CD4-positive, alpha-beta T cell treated with Interleukin-15 for 1 hour (primary cell): ENCODE data around the gene LITAFD.
"Not testable (repeated sequence)": the region's sequence is repeated elsewhere in the genome, so short reads cannot be mapped to it uniquely, and the experiment has no call there.

Experiments used
- DNase-seq: peaks from one replicate; pipeline ENCODE4 v3.0.0-alpha.2; 2020

Gene LITAFD

DNA sequence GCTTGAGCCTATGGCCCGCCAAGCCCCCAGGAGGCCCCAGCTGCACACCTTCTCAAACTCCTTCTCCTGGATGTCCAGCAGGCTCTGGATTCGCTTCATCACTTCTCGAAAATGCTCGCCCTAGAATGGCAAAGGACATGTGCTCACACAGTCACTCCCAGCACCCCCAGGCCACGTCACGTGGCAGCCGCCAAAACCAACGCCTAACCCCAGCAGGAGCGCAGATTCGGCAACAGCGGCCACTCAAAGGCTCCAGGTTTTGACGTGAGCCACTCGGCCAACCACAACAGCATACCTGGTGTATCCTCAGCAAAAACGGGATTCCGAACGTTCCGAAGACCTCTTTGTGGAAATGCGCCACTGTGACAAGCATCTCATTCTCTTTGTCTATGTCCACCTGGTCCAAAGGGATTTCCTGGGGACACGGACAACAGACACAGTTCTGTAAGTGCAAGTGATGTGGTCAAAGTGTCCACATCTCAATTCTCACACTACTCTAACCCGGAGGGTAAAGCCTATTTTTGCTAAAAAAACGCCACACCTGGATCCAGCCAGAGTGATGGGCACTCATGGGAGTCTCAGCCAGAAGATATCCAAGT lies 12.7 kb downstream of the LITAFD start:
- DNase-seq, result no peak

DNA sequence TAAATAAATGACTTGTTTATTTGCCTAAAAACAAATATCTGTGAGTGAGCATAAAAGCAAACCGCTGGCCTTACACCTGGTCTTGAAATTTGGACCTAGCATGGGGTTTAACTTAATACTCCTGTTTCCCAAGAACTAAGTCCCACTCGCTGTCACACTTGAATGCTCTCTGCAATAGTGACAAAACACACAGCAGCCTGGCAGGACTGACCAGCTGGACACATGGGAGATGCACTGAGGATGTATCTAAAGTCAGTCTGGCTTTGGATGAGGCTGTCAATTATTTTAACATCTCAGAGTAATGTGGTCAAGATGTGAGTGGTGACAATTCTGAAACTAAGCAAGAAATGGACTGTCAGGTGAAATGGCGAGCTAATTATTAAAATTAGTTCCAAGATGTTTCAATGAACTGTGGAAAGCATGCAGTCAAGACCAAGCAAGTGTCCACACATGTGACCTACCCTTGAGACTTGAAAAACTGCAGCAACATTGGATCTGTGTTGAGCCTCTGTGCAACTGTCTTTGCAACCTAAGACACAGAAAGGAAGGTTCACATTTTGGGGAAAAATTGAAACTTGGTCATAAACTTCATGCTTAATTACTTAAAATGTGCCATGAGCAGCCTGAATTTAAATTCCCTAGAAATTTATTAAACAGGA lies 16.6 kb downstream of the LITAFD start:
- DNase-seq, result no peak

- no peak for DNase-seq
These were observed 17.7 kb downstream of the LITAFD start for GRCh38 chr16:8899709-8900317.

GRCh38 chr16:8900343-8900742 lies 18.2 kb downstream of the LITAFD start:
- DNase-seq, result no peak

- DNase-seq, result no peak
These were observed 19.2 kb downstream of the LITAFD start for GRCh38 chr16:8901320-8901861.

DNA sequence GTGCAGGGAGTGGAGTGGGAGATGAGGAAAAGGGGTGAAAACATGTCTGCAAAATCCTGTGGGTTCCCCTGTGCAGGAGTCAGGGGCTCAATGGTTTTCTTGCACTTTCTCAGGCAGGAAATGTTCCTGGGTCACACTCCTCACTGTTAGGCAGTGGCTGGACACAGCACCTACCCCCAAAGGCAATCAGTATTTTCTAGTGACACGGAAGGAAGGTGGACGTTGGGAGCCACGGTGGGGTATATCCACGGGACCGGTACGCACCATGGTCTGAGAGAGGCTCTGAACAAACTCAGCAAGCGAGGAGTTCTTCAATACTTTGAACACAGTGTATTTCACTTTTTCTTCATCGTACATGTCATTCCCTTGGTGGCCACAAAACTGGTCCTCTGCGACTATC lies 20.9 kb downstream of the LITAFD start:
- no peak for DNase-seq

DNA sequence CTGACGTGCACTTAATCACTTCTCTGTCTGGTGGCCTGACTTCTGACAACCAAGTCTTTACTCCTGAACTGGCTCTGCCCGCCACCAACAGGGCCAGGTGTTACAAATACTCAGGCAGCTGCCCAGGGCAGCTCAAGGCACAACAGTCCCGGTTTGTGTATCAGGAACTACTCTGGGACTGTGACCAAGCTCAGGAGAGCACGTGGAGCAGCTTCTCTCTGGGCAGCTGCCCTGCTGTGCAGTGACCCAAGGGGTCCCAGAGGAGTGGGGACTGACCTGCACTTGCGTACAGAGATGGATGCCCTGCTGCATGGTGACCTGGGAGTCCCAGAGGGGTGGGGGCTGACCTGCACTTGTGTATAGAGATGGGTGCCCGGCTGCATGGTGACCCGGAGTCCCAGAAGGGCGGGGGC lies 21.9 kb downstream of the LITAFD start:
- no peak for DNase-seq

- no peak for DNase-seq
These were observed 23.1 kb downstream of the LITAFD start for GRCh38 chr16:8905168-8905762.

DNA sequence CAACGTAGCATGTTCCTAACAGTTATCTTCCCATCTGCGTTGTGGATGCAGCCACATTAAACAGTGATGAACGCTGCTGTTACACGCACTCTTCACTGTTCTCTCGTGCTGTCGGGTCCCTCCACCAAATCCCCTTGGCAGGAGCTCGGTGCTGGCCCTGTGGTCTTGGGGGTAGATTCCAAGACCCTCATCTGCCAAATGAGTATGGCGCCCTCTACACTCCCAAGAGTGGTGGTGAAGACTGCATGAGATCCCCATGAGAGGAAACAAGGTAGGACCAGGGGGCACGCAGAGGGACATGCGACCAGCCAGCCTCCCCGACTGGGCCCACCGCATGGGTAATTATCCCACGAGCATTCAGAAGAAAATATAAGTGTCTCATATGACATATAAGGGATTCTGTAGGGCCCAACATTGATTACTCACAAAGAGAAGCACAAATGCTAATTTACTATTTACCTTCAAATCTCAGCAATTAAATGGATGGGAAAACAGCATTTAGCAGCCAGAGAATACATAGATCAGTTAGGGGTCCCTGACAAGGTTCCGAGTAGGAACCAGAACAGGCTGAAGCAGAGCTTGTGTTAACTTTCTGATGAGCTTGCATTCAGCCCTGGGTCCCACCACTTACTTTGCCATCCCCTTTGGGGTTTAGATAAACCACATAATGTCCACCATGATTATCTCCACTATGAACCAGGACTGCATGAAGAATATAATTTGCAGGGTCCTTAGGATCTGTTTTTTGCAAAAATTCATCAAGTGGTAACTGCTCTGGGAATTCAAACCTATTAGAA lies 23.8 kb downstream of the LITAFD start:
- no peak for DNase-seq

- DNase-seq, result no peak
These were observed 24.9 kb downstream of the LITAFD start for GRCh38 chr16:8907096-8907495.

- no peak for DNase-seq
These were observed 26.8 kb downstream of the LITAFD start for GRCh38 chr16:8908810-8909468.

GRCh38 chr16:8910811-8911210 lies 28.7 kb downstream of the LITAFD start:
- DNase-seq, result no peak

GRCh38 chr16:8912793-8913192 lies 30.6 kb downstream of the LITAFD start:
- no peak for DNase-seq

- DNase-seq, result no peak
These were observed 31.9 kb downstream of the LITAFD start for GRCh38 chr16:8914098-8914497.

DNA sequence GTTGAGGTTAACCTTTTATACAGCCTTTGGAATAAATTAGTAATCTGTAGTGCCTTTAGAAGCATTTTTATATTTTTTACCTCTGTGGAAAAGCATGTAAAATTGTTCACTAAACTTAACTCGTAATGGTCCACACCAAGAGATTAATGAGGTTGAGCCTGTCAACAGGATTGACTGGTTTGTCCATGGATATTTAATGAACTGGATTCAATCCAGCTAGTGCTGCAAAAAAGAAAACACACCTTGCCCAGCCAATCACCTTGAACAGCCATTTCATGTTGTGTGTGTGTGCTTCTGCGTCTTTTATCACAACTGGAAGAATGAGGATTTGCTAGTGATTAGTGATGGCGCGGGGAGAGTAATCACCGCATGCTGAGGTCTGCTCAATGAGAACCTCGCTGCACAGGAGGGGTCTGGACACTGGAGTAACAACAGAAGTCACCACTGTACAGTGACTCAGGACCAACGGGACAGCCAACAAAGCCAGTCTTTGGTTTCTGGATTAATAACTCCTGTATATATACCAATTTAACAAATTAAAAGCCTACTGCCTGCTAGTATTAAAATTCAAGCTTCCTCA lies 33.7 kb downstream of the LITAFD start:
- no peak for DNase-seq

GRCh38 chr16:8916541-8917225 lies 34.5 kb downstream of the LITAFD start:
- DNase-seq, result no peak

DNA sequence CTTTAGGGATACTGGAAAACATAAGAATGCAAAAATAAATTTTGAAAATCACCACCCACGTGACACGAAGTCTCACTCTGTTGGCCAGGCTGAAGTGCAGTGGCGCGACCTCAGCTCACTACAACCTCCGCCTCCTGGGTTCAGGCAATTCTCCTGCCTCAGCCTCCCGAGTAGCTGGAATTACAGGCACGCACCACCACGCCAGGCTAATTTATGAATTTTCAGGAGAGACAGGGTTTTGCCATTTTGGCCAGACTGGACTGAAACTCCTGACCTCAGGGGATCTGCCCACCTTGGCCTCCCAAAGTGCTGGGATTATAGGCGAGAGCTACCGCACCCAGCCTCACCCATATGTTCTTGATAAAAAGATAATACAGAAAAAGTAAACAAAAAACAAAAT lies 35.2 kb downstream of the LITAFD start:
- not testable (repeated sequence) for DNase-seq

DNA sequence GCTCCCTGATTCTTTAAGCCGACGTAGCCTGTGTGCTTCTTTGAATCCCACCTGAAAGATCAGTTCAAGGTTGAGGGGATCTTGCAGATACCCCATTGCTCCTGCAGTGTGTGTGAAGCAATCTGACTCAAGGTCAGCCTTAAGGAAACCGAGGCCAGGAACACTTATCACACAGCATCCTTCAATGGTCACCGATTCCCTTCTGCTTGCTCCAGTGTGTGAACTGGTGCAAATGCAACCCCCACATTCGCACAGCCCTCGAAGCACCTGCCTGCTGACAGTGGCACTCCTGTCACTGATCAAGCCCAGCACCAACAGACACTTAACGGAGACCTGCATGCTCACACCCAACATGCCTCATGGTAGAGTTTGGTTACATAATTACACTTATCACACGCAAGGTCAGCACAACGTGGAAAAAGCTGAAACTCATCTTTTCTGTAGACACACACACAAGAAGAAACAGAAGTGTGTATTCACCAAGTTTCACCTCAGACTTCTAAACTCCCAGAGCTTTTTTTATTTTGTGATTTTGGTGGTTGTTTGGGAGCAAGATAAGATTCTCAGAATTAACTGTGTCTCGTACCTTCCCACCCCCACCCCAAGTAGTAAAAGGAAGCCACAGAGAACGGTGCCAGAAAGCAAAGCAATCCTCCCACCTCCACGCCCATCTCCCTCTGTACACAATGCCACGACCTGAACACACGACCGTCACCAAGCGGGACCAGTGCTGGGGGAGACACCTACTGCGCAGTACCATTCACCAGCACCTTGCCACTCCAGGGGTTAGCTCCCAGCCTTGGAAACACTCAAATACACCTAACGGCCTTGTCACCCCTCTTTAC lies 37.2 kb downstream of the LITAFD start:
- no peak for DNase-seq

GRCh38 chr16:8919934-8920462 lies 37.8 kb downstream of the LITAFD start:
- DNase-seq, result no peak
